IPS-NIHi11 (cell line): ENCODE results near the gene RFC3.
"Not testable (repeated sequence)": the region's sequence is repeated elsewhere in the genome, so short reads cannot be mapped to it uniquely, and the experiment has no call there.

Experiments
- DNase-seq: peaks from one replicate; pipeline ENCODE4 v3.0.0; 2012; ENCODE audit warnings: mixed read lengths, low spot score

Gene RFC3

GRCh38 chr13:33812829-33813228 lies 5.1 kb upstream of the RFC3 start:
- DNase-seq: not testable (repeated sequence)

GRCh38 chr13:33815011-33815550 lies 2.9 kb upstream of the RFC3 start:
- no peak for DNase-seq

- no peak for DNase-seq
Observed at GRCh38 chr13:33816912-33817311, 1.0 kb upstream of the RFC3 start.

- DNase-seq: no peak
Observed at GRCh38 chr13:33817513-33817900, 442 bp upstream of the RFC3 start.

- no peak for DNase-seq
Observed at GRCh38 chr13:33825083-33825482, 7.1 kb downstream of the RFC3 start.

GRCh38 chr13:33827139-33827538 lies 9.2 kb downstream of the RFC3 start:
- no peak for DNase-seq

GRCh38 chr13:33828431-33829129 lies 10.6 kb downstream of the RFC3 start:
- no peak for DNase-seq

- no peak for DNase-seq
Observed at GRCh38 chr13:33832872-33833271, 14.9 kb downstream of the RFC3 start.

- DNase-seq: no peak
Observed at GRCh38 chr13:33838647-33839046, 20.7 kb downstream of the RFC3 start.

- no peak for DNase-seq
Observed at GRCh38 chr13:33840402-33840801, 22.5 kb downstream of the RFC3 start.

- no peak for DNase-seq
Observed at GRCh38 chr13:33842207-33842606, 24.3 kb downstream of the RFC3 start.

- DNase-seq: no peak
Observed at GRCh38 chr13:33842986-33843385, 25.0 kb downstream of the RFC3 start.

- DNase-seq: no peak
Observed at GRCh38 chr13:33845572-33846302, 27.8 kb downstream of the RFC3 start.

GRCh38 chr13:33846303-33847062 lies 28.5 kb downstream of the RFC3 start:
- no peak for DNase-seq

GRCh38 chr13:33849211-33849610 lies 31.3 kb downstream of the RFC3 start:
- no peak for DNase-seq

GRCh38 chr13:33855371-33855895 lies 37.5 kb downstream of the RFC3 start:
- DNase-seq: no peak

GRCh38 chr13:33859691-33860303 lies 41.8 kb downstream of the RFC3 start:
- no peak for DNase-seq

GRCh38 chr13:33860526-33860925 lies 42.6 kb downstream of the RFC3 start:
- no peak for DNase-seq

GRCh38 chr13:33862016-33862415 lies 44.1 kb downstream of the RFC3 start:
- no peak for DNase-seq

GRCh38 chr13:33863188-33863789 lies 45.3 kb downstream of the RFC3 start:
- DNase-seq: no peak

- no peak for DNase-seq
Observed at GRCh38 chr13:33865945-33866344, 48.0 kb downstream of the RFC3 start.

- DNase-seq: peak; percentile 22
Observed at GRCh38 chr13:33867472-33867871, 49.5 kb downstream of the RFC3 start.
